Measurements from ENCODE around the gene ALPG. TPM values are rescaled to one million over a fixed set of nuclear protein-coding genes. Genes with fewer than 3 reads are reported as not detected.
"Not testable (repeated sequence)": the region's sequence is repeated elsewhere in the genome, so short reads cannot be mapped to it uniquely, and the experiment has no call there.

The ALPG gene
- total RNA-seq, 1 experiment from 2014 or later = 65.3 TPM

GRCh38 chr2:232439758-232440135 is 33.1 kb downstream of the ALPG start:
- in situ Hi-C loops (cut with HindIII; ENCODE audit: low pct_unique_long_range_greater_than_20kb, low sequenced_read_pairs) = no loop called here
- TF ChIP-seq REST (IDR thresholded peaks at IDR 0.05; ENCODE audit: insufficient read depth in 1 of 2, low read depth in 2 of 2, low read length in 1 of 2) (no peak), SIN3A (IDR thresholded peaks at IDR 0.05; ENCODE audit: borderline replicate concordance, insufficient read depth, low read depth, low read length) (no peak), TCF7L2 (IDR thresholded peaks at IDR 0.05; ENCODE audit: low read depth, low read length) (no peak), POLR2AphosphoS5 (IDR thresholded peaks at IDR 0.05; ENCODE audit: low read depth, low read length) (no peak), CTCF (IDR thresholded peaks at IDR 0.05) (no peak; the same call in 1 of the 2 replicates)
- H3K9me3 ChIP-seq (ENCODE audit: control insufficient read depth, insufficient read depth, low read depth, low read length) = no peaks in the 10 kb centered on the region
- intact Hi-C loops (cut with micrococcal nuclease; ENCODE audit: unreplicated experiment) = loop anchor here (5.0 kb wide), 2 partner anchors 102 to 532 kb away; no protein-coding TSS in a partner anchor
- ATAC-seq (peak; percentile 32), DNase-seq (ENCODE audit: low read depth, low spot score) (no peak)
- H3K4me1 ChIP-seq (ENCODE audit: control insufficient read depth, insufficient read depth, low read length) = peaks cover 5% of the 10 kb centered on the region
- CTCF ChIA-PET = interaction anchor here (0.6 to 1.9 kb wide), 5 partner anchors 73 to 549 kb away, joined by 3 to 19 read pairs (median 4); no protein-coding TSS in a partner anchor
- no peak overlapping the region for H3K27ac ChIP-seq (ENCODE audit: low read length)
- POLR2A ChIA-PET = no interaction called here
- no peaks in the 10 kb centered on the region for H3K36me3 ChIP-seq (ENCODE audit: control insufficient read depth, insufficient read depth, low read length)
- H3K27me3 ChIP-seq (ENCODE audit: control insufficient read depth, insufficient read depth, low read length) = no peaks in the 10 kb centered on the region
- no peak overlapping the region for H3K4me3 ChIP-seq (ENCODE audit: low read depth in 2 of 2, low read length in 2 of 2)
- BruUV-seq (replicated peaks) = no TSS peak

GRCh38 chr2:232440220-232441018 is 33.8 kb downstream of the ALPG start:
- H3K27me3 ChIP-seq (ENCODE audit: control insufficient read depth, insufficient read depth, low read length); intact Hi-C loops (cut with micrococcal nuclease; ENCODE audit: unreplicated experiment); H3K27ac ChIP-seq (ENCODE audit: low read length); POLR2A ChIA-PET; BruUV-seq (replicated peaks); H3K4me3 ChIP-seq (ENCODE audit: low read depth in 2 of 2, low read length in 2 of 2); in situ Hi-C loops (cut with HindIII; ENCODE audit: low pct_unique_long_range_greater_than_20kb, low sequenced_read_pairs); H3K4me1 ChIP-seq (ENCODE audit: control insufficient read depth, insufficient read depth, low read length); H3K36me3 ChIP-seq (ENCODE audit: control insufficient read depth, insufficient read depth, low read length); H3K9me3 ChIP-seq (ENCODE audit: control insufficient read depth, insufficient read depth, low read depth, low read length): not testable (repeated sequence)
- CTCF ChIA-PET = interaction anchor here (0.6 to 1.9 kb wide), 4 partner anchors 64 to 104 kb away, joined by 3 to 19 read pairs (median 5); no protein-coding TSS in a partner anchor
- DNase-seq (ENCODE audit: low read depth, low spot score) (peak; percentile 53), ATAC-seq (peak; percentile 79)
- TF ChIP-seq CTCF (IDR thresholded peaks at IDR 0.05) = peak; percentile 94
